HG02588 (cell line): Measurements from ENCODE around the gene USP24.
"Not testable (repeated sequence)": the region's sequence is repeated elsewhere in the genome, so short reads cannot be mapped to it uniquely, and the experiment has no call there.

Experiments used
- ATAC-seq: cut with Tn5 transposase; IDR thresholded peaks from one replicate; pipeline ENCODE4 v1.9.1; 2021; ENCODE audit warnings: mild to moderate bottlenecking, moderate library complexity; ENCODE audit not compliant: unreplicated experiment

The USP24 gene

DNA sequence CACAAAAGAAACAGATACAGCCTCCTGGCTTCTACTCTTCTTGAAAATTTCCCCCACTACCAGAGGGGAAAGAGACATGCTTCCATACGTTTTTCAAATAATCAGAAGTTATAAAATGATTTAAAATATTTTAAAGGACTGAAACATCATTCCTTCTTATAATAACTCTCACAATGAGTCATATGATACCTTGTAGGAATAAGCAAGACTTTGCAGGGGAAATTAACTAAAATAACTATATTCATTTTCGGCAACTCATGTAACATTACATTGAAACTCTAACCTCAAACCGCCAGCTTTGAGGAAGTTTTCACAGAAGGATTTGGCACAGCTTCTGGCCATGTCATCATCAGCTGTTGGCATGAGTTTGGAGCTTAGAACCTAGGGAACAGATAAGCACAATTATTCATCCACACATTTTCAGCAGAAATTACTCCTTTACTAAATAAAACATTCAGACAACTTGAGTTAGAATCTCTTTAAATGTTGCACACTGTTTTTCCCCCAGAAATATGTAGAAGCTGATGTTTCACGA is 85.9 kb downstream of the USP24 start:
- no peak for ATAC-seq

DNA sequence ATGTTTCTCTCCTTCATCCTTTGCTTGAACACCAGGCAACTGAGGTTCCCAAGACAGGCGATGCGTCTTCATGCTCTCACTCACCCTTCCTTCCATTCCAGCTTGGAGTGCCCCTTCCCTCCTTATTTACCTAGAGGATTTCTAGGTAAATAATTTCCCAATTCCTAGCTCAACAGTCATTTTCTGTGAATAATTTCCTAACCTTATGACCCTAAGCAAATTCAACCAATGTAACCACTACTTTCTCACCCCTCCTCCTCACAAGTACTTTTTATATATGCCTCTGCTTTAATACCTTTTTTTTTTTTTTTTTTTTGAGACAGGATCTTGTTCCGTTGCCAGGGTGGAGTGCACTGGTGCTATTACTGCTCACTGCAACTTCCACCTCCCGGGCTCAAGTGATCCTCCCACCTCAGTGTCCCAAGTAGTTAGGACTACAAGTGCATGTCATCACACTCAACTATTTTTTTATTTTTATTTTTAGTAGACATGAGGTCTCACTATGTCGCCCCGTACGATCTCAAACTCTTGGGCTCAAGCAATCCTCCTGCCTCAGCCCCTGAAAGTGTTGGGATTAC is 86.7 kb downstream of the USP24 start:
- ATAC-seq = no peak

DNA sequence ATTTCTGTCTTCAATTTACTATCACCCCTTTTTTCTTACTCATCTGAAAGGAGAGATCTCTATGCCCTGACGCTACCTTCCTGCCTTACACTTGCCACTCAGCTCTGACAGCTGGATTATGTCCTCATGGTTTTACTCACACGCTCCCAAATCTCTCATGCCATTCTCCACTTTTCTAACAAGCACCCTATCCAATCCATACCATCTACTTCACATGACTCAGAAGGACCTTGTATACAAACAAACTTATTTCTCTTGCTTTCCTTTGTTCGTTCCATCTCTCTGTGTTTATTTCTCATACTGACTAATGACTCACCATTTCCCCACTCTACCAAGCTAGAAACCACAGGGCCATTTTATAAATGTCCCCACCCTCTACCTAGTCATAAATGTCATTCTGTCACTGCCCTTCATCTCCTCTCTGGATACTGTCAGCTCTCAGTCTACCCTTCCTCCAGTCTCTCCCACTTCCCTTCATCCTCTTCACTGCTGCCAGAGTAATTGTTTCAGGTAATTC is 87.3 kb downstream of the USP24 start:
- peak; percentile 66 for ATAC-seq

GRCh38 chr1:55124470-55124869 is 90.7 kb downstream of the USP24 start:
- no peak for ATAC-seq

GRCh38 chr1:55120538-55120937 is 94.6 kb downstream of the USP24 start:
- no peak for ATAC-seq

DNA sequence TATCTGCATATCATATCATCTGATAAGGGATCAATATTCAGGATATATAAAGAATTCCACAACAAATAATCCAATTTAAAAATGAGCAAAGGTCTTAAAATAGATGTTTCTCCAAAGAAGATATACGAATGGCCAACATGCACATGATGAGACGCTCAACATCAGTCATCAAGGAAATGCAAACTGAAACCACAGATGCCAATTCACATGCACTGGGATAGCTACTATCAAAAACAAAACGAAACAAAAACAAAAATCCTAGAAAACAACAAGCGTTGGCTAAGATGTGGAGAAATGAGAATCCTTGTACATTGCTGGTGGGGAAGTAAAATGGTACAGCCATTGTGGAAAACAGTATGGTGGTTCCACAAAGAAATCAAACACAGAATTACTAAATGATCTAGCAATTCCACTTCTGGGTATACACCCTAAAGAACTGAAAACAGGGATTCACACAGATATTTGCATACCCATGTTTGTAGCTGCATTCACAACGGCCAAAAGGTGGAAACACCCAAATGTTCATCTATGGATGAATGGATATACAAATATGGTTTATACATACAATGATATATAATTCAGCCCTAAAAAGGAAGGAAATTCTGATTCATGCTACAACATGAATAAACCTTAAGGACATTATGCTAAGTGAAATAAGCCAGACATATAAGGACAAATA is 96.4 kb downstream of the USP24 start:
- no peak for ATAC-seq

DNA sequence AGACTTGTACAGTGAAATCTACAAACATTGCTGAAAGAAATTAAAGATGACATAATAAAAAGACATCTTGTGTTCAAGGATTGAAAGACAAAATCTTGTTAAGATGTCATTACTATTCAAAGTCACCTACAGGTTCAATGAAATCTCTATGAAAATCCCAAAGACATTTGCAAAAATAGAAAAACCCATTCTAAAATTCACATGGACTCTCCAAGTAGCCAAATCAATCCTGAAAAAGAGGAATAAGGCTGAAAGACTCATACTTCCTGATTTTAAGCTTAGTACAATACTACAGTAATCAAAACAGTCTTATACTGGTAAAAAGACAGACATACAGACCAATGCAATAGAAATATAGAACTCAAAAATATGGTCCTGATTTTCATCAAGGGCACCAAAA is 97.2 kb downstream of the USP24 start:
- ATAC-seq = no peak

GRCh38 chr1:55109005-55109404 is 106.2 kb downstream of the USP24 start:
- ATAC-seq = not testable (repeated sequence)

GRCh38 chr1:55107101-55107500 is 108.1 kb downstream of the USP24 start:
- ATAC-seq = no peak

DNA sequence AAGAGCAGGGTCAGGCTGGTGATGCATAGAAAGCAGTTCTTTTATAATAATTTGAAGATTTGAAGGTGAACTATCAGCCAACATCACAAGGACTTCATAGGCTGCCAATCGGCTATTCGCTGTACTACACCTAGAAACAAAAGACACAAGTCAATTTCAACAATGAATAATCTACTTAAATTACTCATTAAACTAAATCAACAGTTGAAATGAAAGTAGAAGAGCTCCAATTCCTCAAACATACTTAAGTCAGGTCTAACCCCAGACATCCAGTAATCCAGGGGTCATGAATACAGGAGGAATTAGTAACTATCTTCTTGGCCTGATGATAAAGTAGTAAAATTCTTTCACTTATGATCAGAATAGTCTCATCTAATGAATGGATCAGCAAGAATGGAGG is 111.3 kb downstream of the USP24 start:
- ATAC-seq = no peak

GRCh38 chr1:55095095-55095494 is 120.1 kb downstream of the USP24 start:
- no peak for ATAC-seq

- ATAC-seq = no peak
Observed at GRCh38 chr1:55092475-55092874, 122.7 kb downstream of the USP24 start.

GRCh38 chr1:55089683-55090082 is 125.5 kb downstream of the USP24 start:
- ATAC-seq = no peak

DNA sequence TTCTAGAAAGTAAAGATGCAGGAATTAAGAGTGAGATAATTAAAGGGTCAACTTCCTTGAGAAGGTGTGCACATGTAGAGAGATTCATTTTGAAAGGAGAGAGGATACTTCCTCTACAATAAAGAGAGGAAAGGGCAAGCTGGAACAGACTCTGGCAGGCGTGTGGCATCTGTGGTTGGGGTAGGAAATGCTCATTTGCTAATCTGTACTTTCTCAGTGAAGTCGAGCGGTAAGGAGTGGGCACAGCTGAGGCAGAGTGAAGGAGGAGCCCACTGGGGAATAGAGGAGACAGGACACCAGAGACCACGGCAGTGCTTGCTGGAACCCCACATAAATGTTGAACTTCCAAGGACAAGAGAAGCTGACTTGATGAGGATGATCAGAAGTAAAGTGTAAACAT is 126.8 kb downstream of the USP24 start:
- ATAC-seq = no peak

- ATAC-seq = no peak
Observed at GRCh38 chr1:55087439-55087838, 127.7 kb downstream of the USP24 start.

DNA sequence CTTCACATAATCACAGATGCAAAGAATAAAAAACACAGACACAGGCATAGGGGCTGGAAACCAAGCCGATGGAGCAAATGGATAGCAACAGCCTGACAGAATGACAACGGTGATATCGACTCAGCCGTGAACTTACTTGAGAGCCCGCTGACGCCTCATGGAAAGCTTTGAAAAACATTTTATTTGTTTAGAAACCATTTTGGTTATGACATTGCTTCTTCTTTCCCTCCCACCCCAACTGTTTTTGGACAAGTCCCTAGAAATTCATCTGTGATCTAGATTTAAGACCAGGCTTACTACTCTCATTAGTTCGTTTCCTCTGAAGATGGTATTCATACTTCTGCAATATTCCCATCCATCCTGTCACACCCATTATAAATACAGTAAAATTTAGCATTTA is 130.9 kb downstream of the USP24 start:
- no peak for ATAC-seq

DNA sequence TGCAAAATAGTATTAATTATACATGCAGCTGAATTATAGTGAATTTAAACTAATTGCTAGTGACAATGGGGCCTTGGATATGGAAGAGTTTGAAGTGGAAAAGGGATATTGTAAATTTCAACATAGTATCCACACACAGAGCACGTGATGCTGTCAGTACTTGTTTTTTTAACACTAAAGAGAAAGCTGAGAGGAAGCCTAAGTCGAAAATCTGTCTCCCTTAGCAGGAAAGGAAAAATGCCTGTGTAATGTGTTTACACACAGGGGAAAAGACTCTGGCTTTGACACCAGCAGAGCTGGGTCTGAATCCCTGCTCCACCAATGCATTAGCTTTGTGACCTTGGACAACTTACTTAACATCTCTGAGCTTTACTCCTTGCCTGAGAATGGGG is 133.3 kb downstream of the USP24 start:
- no peak for ATAC-seq

GRCh38 chr1:55081188-55081904 is 133.8 kb downstream of the USP24 start:
- no peak for ATAC-seq

DNA sequence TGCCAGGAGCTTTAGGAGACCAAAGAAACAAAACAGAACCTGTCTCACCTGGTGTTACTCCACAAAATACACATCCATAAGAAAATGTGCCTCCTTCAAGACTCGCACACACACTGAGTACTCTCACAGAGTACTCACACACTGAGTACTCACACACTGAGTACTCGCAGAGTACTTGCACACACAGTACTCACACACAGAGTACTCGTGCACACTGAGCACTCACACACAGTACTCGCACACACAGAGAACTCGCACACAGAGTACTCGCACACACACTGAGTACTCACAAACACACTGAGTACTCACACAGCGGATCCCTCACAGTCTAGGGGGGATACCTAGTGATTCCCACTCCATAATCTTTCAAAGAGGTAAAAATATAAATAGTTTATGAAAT is 135.5 kb downstream of the USP24 start:
- no peak for ATAC-seq

DNA sequence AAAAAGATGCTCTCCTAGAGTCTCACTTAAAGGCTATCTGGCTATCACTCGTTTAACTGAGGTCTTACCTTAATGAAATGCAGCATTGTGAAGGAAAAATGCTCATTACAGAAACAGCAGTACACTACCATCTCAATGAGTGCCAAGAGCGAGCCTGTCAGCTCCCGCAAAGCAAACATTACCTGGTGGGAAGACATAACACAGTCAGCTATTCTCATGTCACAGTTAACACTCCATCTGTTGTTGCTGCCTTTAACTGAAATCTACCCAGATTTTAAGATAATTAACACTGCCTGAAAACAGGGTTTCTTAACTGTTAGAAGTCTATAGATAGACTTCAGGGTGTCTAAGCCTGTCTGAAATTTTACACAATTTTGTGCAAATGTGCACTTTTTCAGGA is 136.7 kb downstream of the USP24 start:
- ATAC-seq = no peak

DNA sequence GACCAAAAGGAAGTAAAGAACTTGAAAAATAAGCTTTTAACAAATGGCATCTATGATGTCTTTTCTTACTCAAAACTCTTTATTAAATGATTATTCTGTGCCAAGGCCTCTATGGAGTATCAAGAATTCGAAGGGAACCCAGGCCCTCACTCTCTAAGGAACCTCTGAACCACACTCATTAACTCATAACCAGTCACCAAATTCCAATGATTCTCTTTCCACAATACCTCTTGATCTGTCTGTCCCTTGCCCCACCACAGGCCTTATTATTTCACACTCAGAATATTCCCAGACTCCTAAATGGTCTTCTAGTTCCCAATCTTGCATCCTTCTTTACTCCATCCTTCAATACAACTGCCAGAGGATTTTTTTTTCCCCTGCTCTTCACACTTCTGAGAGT is 138.8 kb downstream of the USP24 start:
- no peak for ATAC-seq

- no peak for ATAC-seq
Observed at GRCh38 chr1:55074455-55074854, 140.7 kb downstream of the USP24 start.
